Spleen (tissue), 7 donors: ENCODE measurements around the gene SHC4.

ENCODE experiments used
- POLR2AphosphoS5 ChIP-seq, 3 donors: sonication (generic); formaldehyde crosslinking; IDR thresholded peaks; one replicate each; pipeline ENCODE4 v1.5.1; 2017; ENCODE audit warnings: antibody characterized with exemption in 3 of 3
- TF ChIP-seq, protein P1 (sequence below), 11 experiments: fragments of 200-600 bp in 7 of 11; fragments of 450-650 bp in 4 of 11; sonication (generic) in 4 of 11; IDR thresholded peaks in 8 of 11; conservative IDR thresholded peaks in 3 of 11; 1 replicate in 7 of 11; 2 replicates in 4 of 11; pipeline versions ENCODE4 v1.4.0 to v1.8.0; 2016 to 2021; ENCODE audit warnings: antibody characterized with exemption in 11 of 11, inconsistent platforms in 4 of 11, mild to moderate bottlenecking in 1 of 11
- donor health status: DM: no; HTN: no; CAD: no; lungs with moderate emphysema.
- donor health status: DM: no; HTN: no; CAD: no.
- donor health status: DM: no; HTN: no; CAD: no.

DNA sequence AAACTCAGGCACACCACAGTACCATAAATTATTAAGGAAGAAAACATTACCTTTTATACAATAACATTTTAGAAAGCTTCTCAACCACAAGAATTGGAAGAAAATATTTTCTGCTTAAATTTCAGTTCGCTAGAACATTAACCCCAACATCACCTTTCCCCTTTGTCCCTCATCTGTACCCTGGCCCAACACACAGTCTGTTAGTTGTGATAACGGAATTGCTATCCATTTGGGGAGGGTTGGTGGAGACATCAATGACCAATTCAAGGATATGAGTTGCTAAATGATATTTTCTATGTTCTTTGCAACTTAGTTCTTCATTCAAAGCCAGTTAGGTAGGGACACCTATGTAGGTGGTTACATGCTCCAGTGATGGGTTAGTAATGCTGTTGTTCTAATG, 80.0 kb downstream of the SHC4 start:
- TF ChIP-seq, protein P1, sequence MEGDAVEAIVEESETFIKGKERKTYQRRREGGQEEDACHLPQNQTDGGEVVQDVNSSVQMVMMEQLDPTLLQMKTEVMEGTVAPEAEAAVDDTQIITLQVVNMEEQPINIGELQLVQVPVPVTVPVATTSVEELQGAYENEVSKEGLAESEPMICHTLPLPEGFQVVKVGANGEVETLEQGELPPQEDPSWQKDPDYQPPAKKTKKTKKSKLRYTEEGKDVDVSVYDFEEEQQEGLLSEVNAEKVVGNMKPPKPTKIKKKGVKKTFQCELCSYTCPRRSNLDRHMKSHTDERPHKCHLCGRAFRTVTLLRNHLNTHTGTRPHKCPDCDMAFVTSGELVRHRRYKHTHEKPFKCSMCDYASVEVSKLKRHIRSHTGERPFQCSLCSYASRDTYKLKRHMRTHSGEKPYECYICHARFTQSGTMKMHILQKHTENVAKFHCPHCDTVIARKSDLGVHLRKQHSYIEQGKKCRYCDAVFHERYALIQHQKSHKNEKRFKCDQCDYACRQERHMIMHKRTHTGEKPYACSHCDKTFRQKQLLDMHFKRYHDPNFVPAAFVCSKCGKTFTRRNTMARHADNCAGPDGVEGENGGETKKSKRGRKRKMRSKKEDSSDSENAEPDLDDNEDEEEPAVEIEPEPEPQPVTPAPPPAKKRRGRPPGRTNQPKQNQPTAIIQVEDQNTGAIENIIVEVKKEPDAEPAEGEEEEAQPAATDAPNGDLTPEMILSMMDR (IDR thresholded peaks at IDR 0.05 in 8 of 11, conservative IDR thresholded peaks at IDR 0.05 in 3 of 11): no peak
- no peak for TF ChIP-seq POLR2AphosphoS5 (IDR thresholded peaks at IDR 0.05)
